ENCODE measurements around the gene FHOD1. TPM values are rescaled to one million over a fixed set of nuclear protein-coding genes. Genes with fewer than 3 reads are reported as not detected.

The FHOD1 gene
- total and polyA plus RNA-seq, 2 of the 4 experiments (the other 2 are of a cell fraction) = 13.8 to 64.0 TPM

DNA sequence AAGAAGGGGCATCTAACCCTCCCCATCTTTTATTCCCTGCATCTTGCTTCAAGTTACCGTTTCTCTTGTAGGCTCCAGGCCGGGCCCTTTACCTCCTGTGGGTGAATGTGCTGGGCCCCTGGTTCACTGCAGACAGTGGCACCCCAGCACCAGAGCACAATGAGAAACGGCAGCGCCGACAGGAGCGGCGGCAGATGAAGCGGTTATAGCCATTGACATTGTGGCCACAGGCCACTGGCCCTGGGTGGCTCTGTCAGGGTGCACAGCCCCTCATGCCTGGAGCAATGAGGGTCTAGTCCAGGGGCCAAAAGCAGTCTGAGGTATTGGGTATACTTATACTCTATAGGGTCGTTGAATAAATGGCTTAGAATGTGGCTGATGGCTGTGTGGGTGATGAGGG lies 18.4 kb downstream of the FHOD1 start:
- Histone ChIP-seq H3K9ac (ENCODE audit: low read depth, low read length) (no peak overlapping the region), H3K4me2 (ENCODE audit: low read depth, low read length) (no peak overlapping the region), H2BK5ac (ENCODE audit: low read depth, low read length, poor library complexity, severe bottlenecking) (no peak overlapping the region), H4K20me1 (ENCODE audit: insufficient read depth, low read length) (peaks cover 7% of the 10 kb centered on the region; the same call in 1 of the 2 replicates), H3K18ac (ENCODE audit: low read depth, low read length) (no peak overlapping the region), H3K4me1 (ENCODE audit: control insufficient read depth, insufficient read depth, low read length) (peaks cover 12% of the 10 kb centered on the region), H2AK9ac (replicated peaks; ENCODE audit: low read depth, low read length, poor library complexity) (no peak overlapping the region), H2BK15ac (ENCODE audit: low read depth, low read length) (no peak overlapping the region), H2AFZ (replicated peaks; ENCODE audit: low read length, poor library complexity) (no peak overlapping the region), H4K91ac (ENCODE audit: insufficient read depth, low read depth, low read length) (no peak overlapping the region), H3K56ac (ENCODE audit: extremely low read depth, insufficient read depth, low read length) (no peak overlapping the region), H3K23ac (ENCODE audit: low read depth, low read length) (no peak overlapping the region), H3K9me3 (ENCODE audit: control insufficient read depth, insufficient read depth, low read length) (no peaks in the 10 kb centered on the region), H3K36me3 (ENCODE audit: control insufficient read depth, insufficient read depth, low read length) (peaks cover 51% of the 10 kb centered on the region), H2AK5ac (ENCODE audit: low read depth, low read length) (no peak overlapping the region), H4K8ac (ENCODE audit: low read depth in 2 of 2, low read length in 2 of 2) (no peak overlapping the region), H3K27me3 (ENCODE audit: control insufficient read depth, insufficient read depth, low read length) (no peaks in the 10 kb centered on the region), H2BK20ac (ENCODE audit: low read depth, low read length) (no peak overlapping the region), H3K79me1 (ENCODE audit: low read depth in 1 of 2, low read length in 2 of 2) (peaks cover 27 to 61% of the 10 kb centered on the region in 2 experiments), H3K4me3 (ENCODE audit: insufficient read depth, low read depth, low read length) (no peak overlapping the region), H3K27ac (ENCODE audit: insufficient read depth, low read length) (no peak overlapping the region), H2BK120ac (ENCODE audit: low read depth, low read length) (no peak overlapping the region), H4K5ac (ENCODE audit: low read depth, low read length) (no peak overlapping the region), H3K9me1 (ENCODE audit: insufficient read depth, low read length) (peaks cover 12% of the 10 kb centered on the region), H3K4ac (ENCODE audit: low read depth, low read length) (no peak overlapping the region), H3K14ac (replicated peaks; ENCODE audit: low read depth, low read length) (no peak overlapping the region)
- CTCF ChIA-PET = no interaction called here
- dilution Hi-C loops (cut with HindIII; ENCODE audit: low sequenced_read_pairs, unreplicated experiment) (no loop called here), in situ Hi-C loops (cut with MboI; ENCODE audit: low sequenced_read_pairs) (no loop called here), intact Hi-C loops (cut with micrococcal nuclease) (no loop called here)
- WGBS, 2 experiments (ENCODE audit: extremely low coverage in 2 of 2, insufficient read length in 1 of 2) = 89% methylated on average over 6 of the region's 9 CpGs; no CpG with 5 or more reads in 1 of the 2 experiments
- ATAC-seq (ENCODE audit: low read depth) (no peak), DNase-seq (no peak)
- POLR2A ChIA-PET (ENCODE audit: unreplicated experiment) = no interaction called here
- TF ChIP-seq CHD1 (IDR thresholded peaks at IDR 0.05; ENCODE audit: low read depth, low read length) (no peak), POLR2A (IDR thresholded peaks at IDR 0.05; ENCODE audit: low read depth, low read length) (no peak), MXI1 (IDR thresholded peaks at IDR 0.05; ENCODE audit: borderline replicate concordance, low read depth, low read length) (no peak)
- TF ChIP-seq, protein P1, sequence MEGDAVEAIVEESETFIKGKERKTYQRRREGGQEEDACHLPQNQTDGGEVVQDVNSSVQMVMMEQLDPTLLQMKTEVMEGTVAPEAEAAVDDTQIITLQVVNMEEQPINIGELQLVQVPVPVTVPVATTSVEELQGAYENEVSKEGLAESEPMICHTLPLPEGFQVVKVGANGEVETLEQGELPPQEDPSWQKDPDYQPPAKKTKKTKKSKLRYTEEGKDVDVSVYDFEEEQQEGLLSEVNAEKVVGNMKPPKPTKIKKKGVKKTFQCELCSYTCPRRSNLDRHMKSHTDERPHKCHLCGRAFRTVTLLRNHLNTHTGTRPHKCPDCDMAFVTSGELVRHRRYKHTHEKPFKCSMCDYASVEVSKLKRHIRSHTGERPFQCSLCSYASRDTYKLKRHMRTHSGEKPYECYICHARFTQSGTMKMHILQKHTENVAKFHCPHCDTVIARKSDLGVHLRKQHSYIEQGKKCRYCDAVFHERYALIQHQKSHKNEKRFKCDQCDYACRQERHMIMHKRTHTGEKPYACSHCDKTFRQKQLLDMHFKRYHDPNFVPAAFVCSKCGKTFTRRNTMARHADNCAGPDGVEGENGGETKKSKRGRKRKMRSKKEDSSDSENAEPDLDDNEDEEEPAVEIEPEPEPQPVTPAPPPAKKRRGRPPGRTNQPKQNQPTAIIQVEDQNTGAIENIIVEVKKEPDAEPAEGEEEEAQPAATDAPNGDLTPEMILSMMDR (conservative IDR thresholded peaks at IDR 0.05; ENCODE audit: low read depth, low read length) = no peak
- TF ChIP-seq, protein P2, sequence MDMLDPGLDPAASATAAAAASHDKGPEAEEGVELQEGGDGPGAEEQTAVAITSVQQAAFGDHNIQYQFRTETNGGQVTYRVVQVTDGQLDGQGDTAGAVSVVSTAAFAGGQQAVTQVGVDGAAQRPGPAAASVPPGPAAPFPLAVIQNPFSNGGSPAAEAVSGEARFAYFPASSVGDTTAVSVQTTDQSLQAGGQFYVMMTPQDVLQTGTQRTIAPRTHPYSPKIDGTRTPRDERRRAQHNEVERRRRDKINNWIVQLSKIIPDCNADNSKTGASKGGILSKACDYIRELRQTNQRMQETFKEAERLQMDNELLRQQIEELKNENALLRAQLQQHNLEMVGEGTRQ (IDR thresholded peaks at IDR 0.05; ENCODE audit: low read depth, low read length) = no peak
- no TSS peak for BruUV-seq (replicated peaks)
